ENCODE data around the gene HNRNPUL1.
"Not testable (repeated sequence)": the region's sequence is repeated elsewhere in the genome, so short reads cannot be mapped to it uniquely, and the experiment has no call there.

The HNRNPUL1 gene

GRCh38 chr19:41226053-41226873 lies 37.9 kb upstream of the HNRNPUL1 start:
- no peak for TF ChIP-seq CTCF (IDR thresholded peaks at IDR 0.05; ENCODE audit: low read depth, low read length)
- in situ Hi-C loops (cut with HindIII; ENCODE audit: low sequenced_read_pairs), result no loop called here
- peak; percentile 82 for DNase-seq (ENCODE audit: low read depth, low spot score)
- peak overlapping the region; percentile 21 for H3K4me3 ChIP-seq (ENCODE audit: low read depth, low read length)

- no peak overlapping the region for H3K4me3 ChIP-seq (ENCODE audit: low read depth, low read length)
- TF ChIP-seq CTCF (IDR thresholded peaks at IDR 0.05; ENCODE audit: low read depth, low read length), result no peak
- in situ Hi-C loops (cut with HindIII; ENCODE audit: low sequenced_read_pairs), result no loop called here
- DNase-seq (ENCODE audit: low read depth, low spot score), result no peak
Measured at GRCh38 chr19:41226874-41227390, 37.2 kb upstream of the HNRNPUL1 start.

GRCh38 chr19:41228486-41228885 lies 35.7 kb upstream of the HNRNPUL1 start:
- DNase-seq (ENCODE audit: low read depth, low spot score), result no peak
- no peak for TF ChIP-seq CTCF (IDR thresholded peaks at IDR 0.05; ENCODE audit: low read depth, low read length)
- in situ Hi-C loops (cut with HindIII; ENCODE audit: low sequenced_read_pairs), result no loop called here
- no peak overlapping the region for H3K4me3 ChIP-seq (ENCODE audit: low read depth, low read length)

- H3K4me3 ChIP-seq (ENCODE audit: low read depth, low read length); in situ Hi-C loops (cut with HindIII; ENCODE audit: low sequenced_read_pairs): not testable (repeated sequence)
- peak; percentile 53 for DNase-seq (ENCODE audit: low read depth, low spot score)
Measured at GRCh38 chr19:41229338-41229737, 34.8 kb upstream of the HNRNPUL1 start.

GRCh38 chr19:41230067-41230857 lies 33.9 kb upstream of the HNRNPUL1 start:
- TF ChIP-seq CTCF (IDR thresholded peaks at IDR 0.05; ENCODE audit: low read depth, low read length), result no peak
- in situ Hi-C loops (cut with HindIII; ENCODE audit: low sequenced_read_pairs), result no loop called here
- DNase-seq (ENCODE audit: low read depth, low spot score), result no peak
- no peak overlapping the region for H3K4me3 ChIP-seq (ENCODE audit: low read depth, low read length)

GRCh38 chr19:41232686-41233085 lies 31.5 kb upstream of the HNRNPUL1 start:
- in situ Hi-C loops (cut with HindIII; ENCODE audit: low sequenced_read_pairs), result no loop called here
- no peak for DNase-seq (ENCODE audit: low read depth, low spot score)
- no peak overlapping the region for H3K4me3 ChIP-seq (ENCODE audit: low read depth, low read length)
- TF ChIP-seq CTCF (IDR thresholded peaks at IDR 0.05; ENCODE audit: low read depth, low read length), result no peak
